Muscle layer of colon (tissue), 2 donors: ENCODE measurements around the gene TELO2.

Experiments
- H3K27ac ChIP-seq: one replicate; pipeline ENCODE4 v1.7.0; 2013; ENCODE audit warnings: low read depth, mild to moderate bottlenecking, low read length, moderate library complexity
- H3K27me3 ChIP-seq, 2 donors: one replicate each; pipeline ENCODE4 v1.7.0; 2013; ENCODE audit warnings: low read length in 2 of 2, mild to moderate bottlenecking in 2 of 2; ENCODE audit not compliant: insufficient read depth in 2 of 2, control insufficient read depth in 1 of 2
- H3K36me3 ChIP-seq: one replicate; pipeline ENCODE4 v1.7.0; 2013; ENCODE audit warnings: mild to moderate bottlenecking, low read length; ENCODE audit not compliant: insufficient read depth
- H3K4me1 ChIP-seq: one replicate; pipeline ENCODE4 v1.7.0; 2013; ENCODE audit warnings: mild to moderate bottlenecking, low read length; ENCODE audit not compliant: insufficient read depth
- H3K4me3 ChIP-seq, 2 donors: one replicate each; pipeline ENCODE4 v1.7.0; 2013; ENCODE audit warnings: low read length in 2 of 2, low read depth in 1 of 2, mild to moderate bottlenecking in 1 of 2, moderate library complexity in 1 of 2
- H3K9ac ChIP-seq: one replicate; pipeline ENCODE4 v1.7.0; 2013; ENCODE audit warnings: low read length
- H3K9me3 ChIP-seq: one replicate; pipeline ENCODE4 v1.7.0; 2013; ENCODE audit warnings: mild to moderate bottlenecking, low read length
- donor health status: abdominal sarcoma.
- donor health status: Adenocarcinoma of cecum.

Gene TELO2

GRCh38 chr16:1530883-1531637 is 37.9 kb downstream of the TELO2 start:
- Histone ChIP-seq H3K36me3 (no peaks in the 10 kb centered on the region), H3K4me1 (peaks cover 34% of the 10 kb centered on the region), H3K27ac (peak overlapping the region; percentile 86), H3K4me3 (peak overlapping the region; percentile 25 to 27), H3K27me3 (no peaks in the 10 kb centered on the region), H3K9ac (no peak overlapping the region), H3K9me3 (no peaks in the 10 kb centered on the region)

DNA sequence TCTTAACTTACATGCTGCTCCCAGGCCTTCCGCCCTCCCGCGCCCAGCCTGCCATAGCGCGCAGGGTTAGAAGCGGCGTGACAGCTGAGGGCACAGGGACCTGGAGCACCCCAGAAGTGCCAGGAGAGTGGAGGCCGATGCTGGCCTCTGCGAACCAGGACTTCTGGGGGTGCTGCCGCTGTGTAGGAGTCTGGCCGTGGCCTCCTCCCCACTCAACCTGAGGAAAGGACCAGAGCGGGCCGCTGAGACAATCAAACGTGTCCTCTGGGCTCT is 38.4 kb downstream of the TELO2 start:
- Histone ChIP-seq H3K9me3 (no peaks in the 10 kb centered on the region), H3K27me3 (no peaks in the 10 kb centered on the region), H3K9ac (no peak overlapping the region), H3K36me3 (peaks cover 2% of the 10 kb centered on the region), H3K4me3 (peak overlapping the region; percentile 25 to 27), H3K27ac (peak overlapping the region; percentile 86), H3K4me1 (peaks cover 34% of the 10 kb centered on the region)

DNA sequence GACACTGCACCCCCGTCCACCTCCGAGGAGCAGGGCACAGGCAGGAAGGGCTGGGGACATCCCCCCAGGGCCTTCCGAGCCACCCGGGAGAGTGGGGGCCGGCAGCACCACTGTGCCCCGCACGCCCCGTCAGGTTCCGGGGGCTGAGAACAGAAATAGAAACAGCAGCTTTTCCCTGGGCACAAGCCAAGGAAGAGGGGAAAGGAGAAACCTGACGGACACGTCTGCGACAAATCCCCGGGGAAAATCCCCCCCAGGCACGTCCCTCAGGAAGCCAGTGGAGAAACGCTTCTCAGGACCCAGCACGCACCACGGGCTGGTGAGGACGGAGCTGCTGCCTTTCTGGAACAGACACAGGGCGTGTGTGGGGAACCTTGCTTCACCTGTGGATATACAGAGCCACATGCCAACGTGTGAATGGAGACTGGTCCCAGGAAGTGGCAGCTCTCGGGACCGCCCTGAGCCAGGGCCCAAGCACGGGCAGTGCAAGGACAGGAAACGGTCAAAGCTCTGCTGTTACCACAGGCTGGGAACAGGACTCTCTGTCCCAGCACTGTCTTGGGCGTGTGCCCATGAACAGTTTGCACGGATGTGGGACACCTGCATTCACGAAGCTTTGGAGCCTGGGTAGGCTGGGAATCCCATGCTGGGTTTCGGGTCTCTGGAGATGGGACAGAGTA is 39.1 kb downstream of the TELO2 start:
- no peaks in the 10 kb centered on the region for H3K9me3 ChIP-seq
- H3K4me1 ChIP-seq: peaks cover 39% of the 10 kb centered on the region
- peak overlapping the region in 1 of 2 donors; percentile 3 for H3K4me3 ChIP-seq
- H3K9ac ChIP-seq: no peak overlapping the region
- peaks cover 8% of the 10 kb centered on the region for H3K36me3 ChIP-seq
- H3K27me3 ChIP-seq: no peaks in the 10 kb centered on the region
- H3K27ac ChIP-seq: peak overlapping the region; percentile 86

DNA sequence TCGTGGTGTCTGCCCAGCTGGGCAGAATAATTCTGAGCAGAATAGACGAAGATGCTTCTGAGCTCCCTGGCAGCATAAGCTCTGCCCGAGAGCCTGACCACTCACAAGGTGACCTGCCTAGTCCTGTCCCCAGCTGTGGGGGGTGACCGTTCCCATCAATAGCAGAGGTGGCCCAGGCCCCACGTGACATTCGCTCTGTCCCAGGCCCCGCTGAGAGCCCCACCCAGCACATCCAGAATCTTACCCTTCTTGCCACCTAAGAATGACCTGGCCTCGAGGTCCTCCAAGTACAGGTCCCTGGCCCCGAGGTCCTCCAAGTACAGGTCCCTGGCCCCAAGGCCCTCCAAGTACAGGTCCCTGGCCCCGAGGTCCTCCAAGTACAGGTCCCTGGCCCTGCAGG is 39.6 kb downstream of the TELO2 start:
- no peaks in the 10 kb centered on the region for H3K9me3 ChIP-seq
- no peaks in the 10 kb centered on the region for H3K27me3 ChIP-seq
- H3K36me3 ChIP-seq: peaks cover 11% of the 10 kb centered on the region
- peaks cover 44% of the 10 kb centered on the region for H3K4me1 ChIP-seq
- peak overlapping the region in 1 of 2 donors; percentile 3 for H3K4me3 ChIP-seq
- peak overlapping the region; percentile 86 for H3K27ac ChIP-seq
- H3K9ac ChIP-seq: no peak overlapping the region

GRCh38 chr16:1533443-1533951 is 40.3 kb downstream of the TELO2 start, which contains the start of gene TMEM204:
TSS of gene TMEM204 (plus strand) at chr16:1533666. CDS start at chr16:1534276, 610 bp downstream.
- peak within 1 kb of the TSS; percentile 21 for H3K9ac ChIP-seq
- H3K36me3 ChIP-seq: peaks cover 11% of the 10 kb centered on the region
- H3K9me3 ChIP-seq: no peaks in the 10 kb centered on the region
- H3K27ac ChIP-seq: peak within 1 kb of the TSS; percentile 86
- peak within 1 kb of the TSS; percentile 29 to 47 for H3K4me3 ChIP-seq
- peaks cover 51% of the 10 kb centered on the region for H3K4me1 ChIP-seq
- H3K27me3 ChIP-seq: no peaks in the 10 kb centered on the region

DNA sequence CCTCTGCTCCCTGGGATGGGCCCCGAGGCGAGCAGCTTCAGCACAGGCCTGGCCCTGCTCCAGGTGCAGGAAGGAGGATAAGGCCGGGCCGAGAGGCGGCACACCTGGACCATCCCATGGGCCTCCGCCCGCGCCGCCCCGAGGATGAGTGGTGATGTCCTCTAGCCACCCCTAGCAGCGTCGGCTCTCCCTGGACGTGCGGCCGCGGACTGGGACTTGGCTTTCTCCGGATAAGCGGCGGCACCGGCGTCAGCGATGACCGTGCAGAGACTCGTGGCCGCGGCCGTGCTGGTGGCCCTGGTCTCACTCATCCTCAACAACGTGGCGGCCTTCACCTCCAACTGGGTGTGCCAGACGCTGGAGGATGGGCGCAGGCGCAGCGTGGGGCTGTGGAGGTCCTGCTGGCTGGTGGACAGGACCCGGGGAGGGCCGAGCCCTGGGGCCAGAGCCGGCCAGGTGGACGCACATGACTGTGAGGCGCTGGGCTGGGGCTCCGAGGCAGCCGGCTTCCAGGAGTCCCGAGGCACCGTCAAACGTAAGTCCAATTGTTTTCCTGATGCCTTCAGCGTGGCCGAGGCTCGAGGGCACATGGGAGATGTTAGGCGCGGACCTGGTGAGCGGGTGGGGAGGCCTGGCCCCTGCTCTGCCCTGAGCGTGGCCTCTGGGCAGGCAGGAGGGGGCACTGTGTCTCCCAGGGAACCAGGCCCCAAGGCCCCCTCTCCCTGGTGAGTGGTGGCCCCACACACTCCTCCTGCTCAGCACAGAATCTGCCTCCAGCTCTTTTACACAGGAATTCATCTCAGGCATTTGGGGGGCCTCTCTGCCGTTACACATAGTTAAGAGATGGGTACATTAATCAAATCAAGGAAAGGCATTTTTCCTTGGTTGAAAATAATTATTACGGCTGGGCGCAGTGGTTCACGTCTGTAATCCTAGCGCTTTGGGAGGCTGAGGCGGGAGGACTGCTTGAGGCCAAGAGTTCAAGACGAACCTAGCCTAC is 41.2 kb downstream of the TELO2 start:
- peak overlapping the region; percentile 29 to 47 for H3K4me3 ChIP-seq
- H3K9me3 ChIP-seq: no peaks in the 10 kb centered on the region
- H3K27me3 ChIP-seq: no peaks in the 10 kb centered on the region
- peaks cover 58% of the 10 kb centered on the region for H3K4me1 ChIP-seq
- H3K9ac ChIP-seq: peak overlapping the region; percentile 21
- H3K36me3 ChIP-seq: peaks cover 11% of the 10 kb centered on the region
- H3K27ac ChIP-seq: peak overlapping the region; percentile 86

GRCh38 chr16:1535391-1536291 is 42.5 kb downstream of the TELO2 start:
- H3K27me3 ChIP-seq: no peaks in the 10 kb centered on the region
- H3K27ac ChIP-seq: peak overlapping the region; percentile 42
- no peak overlapping the region for H3K9ac ChIP-seq
- peaks cover 52% of the 10 kb centered on the region for H3K4me1 ChIP-seq
- peaks cover 18% of the 10 kb centered on the region for H3K36me3 ChIP-seq
- no peaks in the 10 kb centered on the region for H3K9me3 ChIP-seq
- peak overlapping the region in 1 of 2 donors; percentile 47 for H3K4me3 ChIP-seq

DNA sequence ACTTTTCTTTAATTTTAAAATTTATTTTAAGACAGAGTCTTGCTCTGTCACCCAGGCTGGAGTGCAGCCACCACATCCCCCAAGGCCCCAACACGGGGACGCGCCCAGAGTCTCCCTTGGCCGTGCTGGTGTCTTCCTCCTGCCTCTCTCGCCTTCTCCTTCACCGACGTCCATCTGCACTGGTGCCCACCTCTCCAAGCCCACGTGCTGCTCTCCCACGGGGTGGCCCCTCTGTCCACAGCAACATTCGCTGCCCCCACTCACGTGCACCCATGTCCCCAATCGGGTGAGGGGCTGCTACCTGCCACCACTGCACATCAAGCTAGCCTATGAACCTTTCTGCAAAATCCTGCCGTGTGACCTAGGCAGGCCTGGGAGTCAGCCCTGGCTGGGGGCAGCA is 43.4 kb downstream of the TELO2 start:
- H3K27me3 ChIP-seq: no peaks in the 10 kb centered on the region
- H3K4me3 ChIP-seq: no peak overlapping the region
- H3K4me1 ChIP-seq: peaks cover 43% of the 10 kb centered on the region
- H3K36me3 ChIP-seq: peaks cover 25% of the 10 kb centered on the region
- no peak overlapping the region for H3K9ac ChIP-seq
- no peak overlapping the region for H3K27ac ChIP-seq
- no peaks in the 10 kb centered on the region for H3K9me3 ChIP-seq

DNA sequence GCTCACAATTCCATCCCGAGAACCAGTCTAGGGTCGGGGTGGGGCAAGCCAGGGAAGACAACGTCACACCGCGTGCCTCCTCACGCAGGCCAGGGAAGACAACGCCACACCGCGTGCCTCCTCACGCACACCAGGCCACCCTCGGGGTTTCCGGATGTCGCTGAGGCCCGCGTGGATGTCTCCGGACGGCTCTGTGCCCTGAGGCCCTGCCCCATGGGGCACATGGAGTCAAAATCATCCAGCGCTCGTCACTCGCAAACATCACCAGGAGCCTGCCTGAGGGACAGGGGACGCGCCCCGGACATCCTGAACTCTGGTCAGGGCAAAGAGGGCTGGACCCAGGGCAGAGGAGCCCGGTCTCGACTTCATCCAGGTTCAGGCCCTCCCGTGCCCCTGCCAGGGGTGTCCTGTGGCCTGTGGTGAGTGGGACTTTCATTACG is 44.0 kb downstream of the TELO2 start:
- Histone ChIP-seq H3K36me3 (peaks cover 29% of the 10 kb centered on the region), H3K9ac (no peak overlapping the region), H3K27ac (no peak overlapping the region), H3K4me3 (no peak overlapping the region), H3K4me1 (peaks cover 37% of the 10 kb centered on the region), H3K27me3 (no peaks in the 10 kb centered on the region), H3K9me3 (no peaks in the 10 kb centered on the region)

- H3K9ac ChIP-seq: no peak overlapping the region
- H3K27me3 ChIP-seq: no peaks in the 10 kb centered on the region
- H3K4me1 ChIP-seq: peaks cover 31% of the 10 kb centered on the region
- H3K36me3 ChIP-seq: peaks cover 35% of the 10 kb centered on the region
- peak overlapping the region; percentile 52 for H3K27ac ChIP-seq
- H3K4me3 ChIP-seq: no peak overlapping the region
- no peaks in the 10 kb centered on the region for H3K9me3 ChIP-seq
Observed at GRCh38 chr16:1537763-1538289, 44.7 kb downstream of the TELO2 start.
